ENCODE results near the gene UBE2H.

The UBE2H gene

DNA sequence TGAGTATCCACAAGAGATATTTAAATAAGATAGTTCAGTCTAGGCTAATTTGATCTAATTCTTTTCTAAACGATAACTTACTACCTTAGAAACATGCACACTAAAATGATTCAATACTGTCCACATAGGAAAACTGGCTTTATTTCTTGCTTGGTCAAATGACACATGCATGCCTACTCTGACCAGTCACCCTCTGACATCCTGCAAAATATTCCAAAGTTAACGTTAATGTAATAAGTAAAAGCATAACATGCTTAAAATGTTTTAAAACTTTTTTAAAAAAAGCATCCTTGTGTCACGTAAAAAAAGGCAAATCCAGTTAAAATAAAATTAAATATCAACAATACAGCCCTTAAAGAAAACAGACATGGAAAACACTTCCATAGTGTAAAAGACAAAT lies 70.2 kb downstream of the UBE2H start:
- no peak for TF ChIP-seq CTCF (conservative IDR thresholded peaks at IDR 0.05; ENCODE audit: control insufficient read depth, insufficient read depth, low read depth, low read length)
- H3K4me3 ChIP-seq (ENCODE audit: control insufficient read depth, low read depth, low read length) = no peak overlapping the region
- peak; percentile 64 for DNase-seq (ENCODE audit: low read depth)

- TF ChIP-seq CTCF (conservative IDR thresholded peaks at IDR 0.05; ENCODE audit: control insufficient read depth, insufficient read depth, low read depth, low read length) = no peak
- H3K4me3 ChIP-seq (ENCODE audit: control insufficient read depth, low read depth, low read length) = no peak overlapping the region
- DNase-seq (ENCODE audit: low read depth) = peak; percentile 66
Observed at GRCh38 chr7:129877146-129877792, 75.5 kb downstream of the UBE2H start.

GRCh38 chr7:129875745-129876411 lies 76.9 kb downstream of the UBE2H start:
- DNase-seq (ENCODE audit: low read depth) = peak; percentile 76
- TF ChIP-seq CTCF (conservative IDR thresholded peaks at IDR 0.05; ENCODE audit: control insufficient read depth, insufficient read depth, low read depth, low read length) = no peak
- H3K4me3 ChIP-seq (ENCODE audit: control insufficient read depth, low read depth, low read length) = no peak overlapping the region

DNA sequence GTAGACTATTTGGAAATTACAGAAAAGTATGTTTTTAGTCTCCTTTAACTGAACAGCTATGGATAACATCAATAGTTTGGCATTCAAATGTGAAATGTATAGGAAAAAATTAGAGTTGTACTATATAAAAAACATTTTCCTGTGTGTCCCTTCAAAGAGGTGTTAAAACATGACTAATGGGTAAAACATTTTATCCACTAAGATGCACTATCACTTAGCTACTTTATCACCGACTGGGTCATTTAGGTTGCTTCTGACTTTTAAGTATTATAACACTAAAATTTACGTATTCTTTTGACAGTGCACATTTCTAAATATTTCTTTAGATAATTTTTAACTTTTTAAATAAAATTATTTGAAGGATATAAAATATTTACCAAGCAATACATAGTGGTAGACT lies 77.6 kb downstream of the UBE2H start:
- TF ChIP-seq CTCF (conservative IDR thresholded peaks at IDR 0.05; ENCODE audit: control insufficient read depth, insufficient read depth, low read depth, low read length) = no peak
- DNase-seq (ENCODE audit: low read depth) = no peak
- no peak overlapping the region for H3K4me3 ChIP-seq (ENCODE audit: control insufficient read depth, low read depth, low read length)

- TF ChIP-seq CTCF (conservative IDR thresholded peaks at IDR 0.05; ENCODE audit: control insufficient read depth, insufficient read depth, low read depth, low read length) = no peak
- H3K4me3 ChIP-seq (ENCODE audit: control insufficient read depth, low read depth, low read length) = no peak overlapping the region
- DNase-seq (ENCODE audit: low read depth) = no peak
Observed at GRCh38 chr7:129874722-129875121, 78.0 kb downstream of the UBE2H start.

DNA sequence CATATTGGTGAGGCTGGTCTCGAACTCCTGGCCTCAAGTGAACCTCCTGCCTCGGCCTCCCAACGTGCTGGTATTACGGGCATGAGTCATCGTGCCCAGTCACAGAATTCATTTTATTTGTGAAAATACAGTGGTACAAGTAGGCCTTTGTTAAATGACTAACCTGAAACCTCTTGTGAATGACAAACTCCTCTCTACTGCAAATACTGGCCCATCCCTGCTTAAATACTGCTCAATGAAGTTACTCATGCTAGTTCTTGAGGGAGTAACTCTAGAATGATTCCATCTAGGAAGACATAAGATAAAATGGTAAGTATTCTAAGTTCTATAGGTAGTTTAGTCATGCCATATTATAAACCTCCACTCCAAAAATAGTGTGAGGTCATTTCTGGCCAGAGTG lies 80.7 kb downstream of the UBE2H start:
- no peak for DNase-seq (ENCODE audit: low read depth)
- H3K4me3 ChIP-seq (ENCODE audit: control insufficient read depth, low read depth, low read length) = no peak overlapping the region
- TF ChIP-seq CTCF (conservative IDR thresholded peaks at IDR 0.05; ENCODE audit: control insufficient read depth, insufficient read depth, low read depth, low read length) = no peak

Data from fibroblast of mammary gland (primary cell).